ENCODE data around the gene MROH8. TPM values are rescaled to one million over a fixed set of nuclear protein-coding genes. Genes with fewer than 3 reads are reported as not detected.
A peak's percentile ranks its signal among the peaks of the same experiment; 100 is the strongest.

MROH8 gene
- polyA plus RNA-seq, 1 of the 3 experiments (the other 2 are of a cell fraction), result 3.5 TPM

- Histone ChIP-seq H3K4me1 (ENCODE audit: control insufficient read depth in 1 of 2, insufficient read depth in 2 of 2, low read depth in 1 of 2, low read length in 1 of 2) (peaks cover 7% of the 10 kb centered on the region in 2 experiments; a peak in 2 of 4 replicates), H3K4me3 (ENCODE audit: low read depth in 2 of 2, low read length in 1 of 2) (peak within 1 kb of the TSS; percentile 61 to 68), H3K79me2 (ENCODE audit: insufficient read depth) (peaks cover 46% of the 10 kb centered on the region), H3K4me2 (peak within 1 kb of the TSS; percentile 98), H3K9me2 (no peaks in the 10 kb centered on the region), H2AFZ (ENCODE audit: low read depth) (peak within 1 kb of the TSS; percentile 96), H3K9ac (peak within 1 kb of the TSS; percentile 84), H3F3A (replicated peaks; ENCODE audit: insufficient read depth) (no peaks in the 10 kb centered on the region), H3K27ac (ENCODE audit: low read depth in 2 of 2, low read length in 1 of 2) (peak within 1 kb of the TSS; percentile 54 to 69), H4K20me1 (ENCODE audit: insufficient read depth) (no peaks in the 10 kb centered on the region), H3K27me3 (ENCODE audit: insufficient read depth) (no peaks in the 10 kb centered on the region), H3K9me3 (no peaks in the 10 kb centered on the region), H3K36me3 (replicated peaks in 1 of 2; ENCODE audit: control insufficient read depth in 1 of 2, insufficient read depth in 2 of 2, low read length in 1 of 2) (peaks cover 0 to 8% of the 10 kb centered on the region in 2 experiments)
- ChIA-PET POLR2A (interaction anchor here (0.9 to 1.4 kb wide), 3 partner anchors 12 to 287 kb away, joined by 3 to 9 read pairs (median 4); partner anchors contain the start of genes MROH8 and RPN2), CTCF (interaction anchor here (0.7 to 2.1 kb wide), 4 partner anchors 9 to 501 kb away, joined by 3 to 7 read pairs (median 4); no protein-coding TSS in a partner anchor)
- WGBS (ENCODE audit: low lambda C conversion rate), result under 1% methylated on average over 39 of the region's 58 CpGs
- peak; percentile 88 for DNase-seq
- peak; percentile 66; the same call in 1 of the 2 replicates for TF ChIP-seq YY1 (IDR thresholded peaks at IDR 0.05; ENCODE audit: low read depth)
- TF ChIP-seq GATA2 (CRISPR knock-in tag; IDR thresholded peaks at IDR 0.05), result no peak
- TF ChIP-seq, protein P1, sequence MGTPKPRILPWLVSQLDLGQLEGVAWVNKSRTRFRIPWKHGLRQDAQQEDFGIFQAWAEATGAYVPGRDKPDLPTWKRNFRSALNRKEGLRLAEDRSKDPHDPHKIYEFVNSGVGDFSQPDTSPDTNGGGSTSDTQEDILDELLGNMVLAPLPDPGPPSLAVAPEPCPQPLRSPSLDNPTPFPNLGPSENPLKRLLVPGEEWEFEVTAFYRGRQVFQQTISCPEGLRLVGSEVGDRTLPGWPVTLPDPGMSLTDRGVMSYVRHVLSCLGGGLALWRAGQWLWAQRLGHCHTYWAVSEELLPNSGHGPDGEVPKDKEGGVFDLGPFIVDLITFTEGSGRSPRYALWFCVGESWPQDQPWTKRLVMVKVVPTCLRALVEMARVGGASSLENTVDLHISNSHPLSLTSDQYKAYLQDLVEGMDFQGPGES (IDR thresholded peaks at IDR 0.05; ENCODE audit: low read depth, low read length), result no peak
- TF ChIP-seq EP300 (IDR thresholded peaks at IDR 0.05; ENCODE audit: borderline replicate concordance in 1 of 2, low read depth in 1 of 2, low read length in 1 of 2), result peak in 1 of 2 experiments; percentile 29; a peak in 1 of 4 replicates
- no peak for TF ChIP-seq NRF1 (IDR thresholded peaks at IDR 0.05; ENCODE audit: low read depth, low read length)
- peak; percentile 16; the same call in 1 of the 2 replicates for TF ChIP-seq JUND (IDR thresholded peaks at IDR 0.05)
- TF ChIP-seq TCF12 (IDR thresholded peaks at IDR 0.05), result peak; percentile 65
- TF ChIP-seq NFIC (IDR thresholded peaks at IDR 0.05; ENCODE audit: borderline replicate concordance), result 0 out of 2 replicates have a peak, but pooled peaks have one; percentile 3
- TF ChIP-seq, protein P2, sequence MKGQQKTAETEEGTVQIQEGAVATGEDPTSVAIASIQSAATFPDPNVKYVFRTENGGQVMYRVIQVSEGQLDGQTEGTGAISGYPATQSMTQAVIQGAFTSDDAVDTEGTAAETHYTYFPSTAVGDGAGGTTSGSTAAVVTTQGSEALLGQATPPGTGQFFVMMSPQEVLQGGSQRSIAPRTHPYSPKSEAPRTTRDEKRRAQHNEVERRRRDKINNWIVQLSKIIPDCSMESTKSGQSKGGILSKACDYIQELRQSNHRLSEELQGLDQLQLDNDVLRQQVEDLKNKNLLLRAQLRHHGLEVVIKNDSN (IDR thresholded peaks at IDR 0.05; ENCODE audit: borderline replicate concordance, low read depth), result no peak
- 0 out of 2 replicates have a peak, but pooled peaks have one; percentile 35 for TF ChIP-seq MXI1 (IDR thresholded peaks at IDR 0.05; ENCODE audit: low read depth, low read length)
- TF ChIP-seq FOXM1 (IDR thresholded peaks at IDR 0.05; ENCODE audit: low read depth), result no peak
- TF ChIP-seq RFX5 (IDR thresholded peaks at IDR 0.05; ENCODE audit: low read length), result no peak
- peak; percentile 42; the same call in 1 of the 2 replicates for TF ChIP-seq POLR2AphosphoS5 (IDR thresholded peaks at IDR 0.05; ENCODE audit: low read depth, low read length)
- peak; percentile 88 for TF ChIP-seq MAX (IDR thresholded peaks at IDR 0.05; ENCODE audit: low read depth)
- TF ChIP-seq, protein P3, sequence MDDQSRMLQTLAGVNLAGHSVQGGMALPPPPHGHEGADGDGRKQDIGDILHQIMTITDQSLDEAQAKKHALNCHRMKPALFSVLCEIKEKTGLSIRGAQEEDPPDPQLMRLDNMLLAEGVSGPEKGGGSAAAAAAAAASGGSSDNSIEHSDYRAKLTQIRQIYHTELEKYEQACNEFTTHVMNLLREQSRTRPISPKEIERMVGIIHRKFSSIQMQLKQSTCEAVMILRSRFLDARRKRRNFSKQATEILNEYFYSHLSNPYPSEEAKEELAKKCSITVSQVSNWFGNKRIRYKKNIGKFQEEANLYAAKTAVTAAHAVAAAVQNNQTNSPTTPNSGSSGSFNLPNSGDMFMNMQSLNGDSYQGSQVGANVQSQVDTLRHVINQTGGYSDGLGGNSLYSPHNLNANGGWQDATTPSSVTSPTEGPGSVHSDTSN (IDR thresholded peaks at IDR 0.05), result peak; percentile 84
- no peak for TF ChIP-seq RCOR1 (IDR thresholded peaks at IDR 0.05; ENCODE audit: low read length)
- peak; percentile 16; the same call in 1 of the 2 replicates for TF ChIP-seq ZBTB33 (IDR thresholded peaks at IDR 0.05; ENCODE audit: borderline replicate concordance, low read depth)
- TF ChIP-seq FOXJ3 (CRISPR knock-in tag; IDR thresholded peaks at IDR 0.05), result no peak
- no peak for TF ChIP-seq GABPA (IDR thresholded peaks at IDR 0.05; ENCODE audit: low read depth)
- TF ChIP-seq CHD2 (IDR thresholded peaks at IDR 0.05; ENCODE audit: low read length, partially characterized antibody), result peak; percentile 91
- TF ChIP-seq, protein P4, sequence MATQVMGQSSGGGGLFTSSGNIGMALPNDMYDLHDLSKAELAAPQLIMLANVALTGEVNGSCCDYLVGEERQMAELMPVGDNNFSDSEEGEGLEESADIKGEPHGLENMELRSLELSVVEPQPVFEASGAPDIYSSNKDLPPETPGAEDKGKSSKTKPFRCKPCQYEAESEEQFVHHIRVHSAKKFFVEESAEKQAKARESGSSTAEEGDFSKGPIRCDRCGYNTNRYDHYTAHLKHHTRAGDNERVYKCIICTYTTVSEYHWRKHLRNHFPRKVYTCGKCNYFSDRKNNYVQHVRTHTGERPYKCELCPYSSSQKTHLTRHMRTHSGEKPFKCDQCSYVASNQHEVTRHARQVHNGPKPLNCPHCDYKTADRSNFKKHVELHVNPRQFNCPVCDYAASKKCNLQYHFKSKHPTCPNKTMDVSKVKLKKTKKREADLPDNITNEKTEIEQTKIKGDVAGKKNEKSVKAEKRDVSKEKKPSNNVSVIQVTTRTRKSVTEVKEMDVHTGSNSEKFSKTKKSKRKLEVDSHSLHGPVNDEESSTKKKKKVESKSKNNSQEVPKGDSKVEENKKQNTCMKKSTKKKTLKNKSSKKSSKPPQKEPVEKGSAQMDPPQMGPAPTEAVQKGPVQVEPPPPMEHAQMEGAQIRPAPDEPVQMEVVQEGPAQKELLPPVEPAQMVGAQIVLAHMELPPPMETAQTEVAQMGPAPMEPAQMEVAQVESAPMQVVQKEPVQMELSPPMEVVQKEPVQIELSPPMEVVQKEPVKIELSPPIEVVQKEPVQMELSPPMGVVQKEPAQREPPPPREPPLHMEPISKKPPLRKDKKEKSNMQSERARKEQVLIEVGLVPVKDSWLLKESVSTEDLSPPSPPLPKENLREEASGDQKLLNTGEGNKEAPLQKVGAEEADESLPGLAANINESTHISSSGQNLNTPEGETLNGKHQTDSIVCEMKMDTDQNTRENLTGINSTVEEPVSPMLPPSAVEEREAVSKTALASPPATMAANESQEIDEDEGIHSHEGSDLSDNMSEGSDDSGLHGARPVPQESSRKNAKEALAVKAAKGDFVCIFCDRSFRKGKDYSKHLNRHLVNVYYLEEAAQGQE (IDR thresholded peaks at IDR 0.05; ENCODE audit: low read depth, low read length), result no peak
- TF ChIP-seq RAD21 (IDR thresholded peaks at IDR 0.05; ENCODE audit: low read length), result no peak
- TF ChIP-seq RXRA (IDR thresholded peaks at IDR 0.05; ENCODE audit: borderline replicate concordance, low read depth), result no peak
- TF ChIP-seq TAF1 (IDR thresholded peaks at IDR 0.05; ENCODE audit: borderline replicate concordance, low read depth, low read length), result peak; percentile 63; the same call in 1 of the 2 replicates
Measured at GRCh38 chr20:37095599-37096414, 83.5 kb downstream of the MROH8 start, which contains the start of gene RBL1. RBL1 (minus strand) TSS chr20:37095997; CDS start chr20:37095928, 69 bp downstream.
